Measurements from ENCODE around the gene NFE2L2.

DNA sequence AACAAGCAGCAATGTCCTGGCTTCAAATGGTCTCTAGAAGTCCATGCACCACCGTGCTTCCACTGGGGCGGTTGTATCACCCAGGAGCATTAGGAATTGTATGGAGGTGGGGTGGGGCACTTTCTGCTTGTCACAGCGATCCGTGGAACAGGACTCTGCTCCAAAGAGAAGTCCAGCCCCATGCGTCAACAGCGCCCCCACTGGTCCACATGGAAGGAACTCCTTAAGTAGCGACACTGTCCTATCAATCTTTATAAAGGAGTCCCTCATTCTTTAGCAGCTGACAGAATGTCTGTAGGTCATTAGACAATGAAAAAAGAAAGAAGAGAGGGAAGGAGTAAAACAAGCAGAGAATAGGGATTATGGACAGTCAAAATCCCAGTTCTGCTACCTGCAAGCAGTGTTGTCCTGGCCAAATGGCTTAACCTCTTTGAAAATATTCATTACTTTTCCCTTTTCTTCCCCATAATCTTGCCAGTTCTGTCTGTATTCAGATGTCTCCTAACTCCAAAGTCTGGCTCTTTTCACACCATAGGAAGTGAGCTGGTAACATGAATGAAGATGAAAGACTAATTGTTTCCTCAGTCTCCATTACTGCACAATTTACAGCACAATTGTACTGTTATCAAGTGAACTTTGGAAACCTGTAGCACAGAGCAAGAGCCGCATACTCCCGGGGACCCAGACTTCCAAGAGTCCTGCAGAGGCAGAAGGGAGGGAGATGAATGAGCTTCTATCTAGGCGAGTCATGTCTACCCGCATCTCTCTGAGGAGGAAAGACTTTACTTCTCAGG is 9.9 kb downstream of the NFE2L2 start:
- TF ChIP-seq POLR2A (IDR thresholded peaks at IDR 0.05) = no peak
- no peak for TF ChIP-seq POLR2AphosphoS5 (IDR thresholded peaks at IDR 0.05)
